Fibroblast of pulmonary artery (primary cell): ENCODE data around the gene ARMC10.

Source experiments
- DNase-seq: peaks from one replicate; pipeline ENCODE4 v3.0.0-alpha.2; 2010; ENCODE audit warnings: low read depth
- H3K4me3 ChIP-seq: replicated peaks from 2 replicates; pipeline ENCODE4 v1.5.1; 2011; ENCODE audit warnings: low read depth, mild to moderate bottlenecking, control low read depth, low read length, moderate library complexity
- CTCF ChIP-seq: IDR thresholded peaks from 2 replicates; pipeline ENCODE4 v1.5.1; 2011; ENCODE audit warnings: mild to moderate bottlenecking, control low read depth, low read length, inconsistent platforms; ENCODE audit errors: missing control alignments

Gene ARMC10

GRCh38 chr7:103115771-103116170, 40.8 kb downstream of the ARMC10 start:
- no peak overlapping the region for H3K4me3 ChIP-seq
- DNase-seq, result no peak
- no peak for TF ChIP-seq CTCF

- H3K4me3 ChIP-seq, result no peak overlapping the region
- DNase-seq, result no peak
- TF ChIP-seq CTCF, result no peak
These were observed 41.6 kb downstream of the ARMC10 start for GRCh38 chr7:103116511-103116910.

- DNase-seq, result no peak
- TF ChIP-seq CTCF, result no peak
- H3K4me3 ChIP-seq, result no peak overlapping the region
These were observed 42.1 kb downstream of the ARMC10 start for GRCh38 chr7:103116991-103117390.

GRCh38 chr7:103117465-103117864, 42.5 kb downstream of the ARMC10 start:
- TF ChIP-seq CTCF, result no peak
- no peak for DNase-seq
- H3K4me3 ChIP-seq, result no peak overlapping the region

GRCh38 chr7:103119791-103120291, 44.9 kb downstream of the ARMC10 start:
- no peak for DNase-seq
- H3K4me3 ChIP-seq, result no peak overlapping the region
- TF ChIP-seq CTCF, result no peak

- DNase-seq, result no peak
- H3K4me3 ChIP-seq, result no peak overlapping the region
- no peak for TF ChIP-seq CTCF
These were observed 45.4 kb downstream of the ARMC10 start for GRCh38 chr7:103120362-103120761.

GRCh38 chr7:103121641-103122040, 46.7 kb downstream of the ARMC10 start:
- no peak overlapping the region for H3K4me3 ChIP-seq
- no peak for TF ChIP-seq CTCF

More at GRCh38 chr7:103121641-103122040, 46.7 kb downstream of the ARMC10 start:
- DNase-seq, result no peak
